ENCODE measurements around the gene TEDC2. TPM values are rescaled to one million over a fixed set of nuclear protein-coding genes. Genes with fewer than 3 reads are reported as not detected.

TEDC2 gene
- total RNA-seq, 1 donor from 2014 or later = 0.68 TPM

GRCh38 chr16:2452650-2453049 lies 7.3 kb upstream of the TEDC2 start:
- Histone ChIP-seq H3K4me3 (no peak overlapping the region), H3K4me1 (no peaks in the 10 kb centered on the region), H3K27me3 (ENCODE audit: low read depth) (no peaks in the 10 kb centered on the region), H3K9me3 (no peaks in the 10 kb centered on the region), H3K27ac (no peak overlapping the region), H3K36me3 (peaks cover 22% of the 10 kb centered on the region)
- DNase-seq (no peak), ATAC-seq (no peak)
- intact Hi-C loops (cut with DNase I) = no loop called here
- no peak for TF ChIP-seq CTCF (IDR thresholded peaks at IDR 0.05)

DNA sequence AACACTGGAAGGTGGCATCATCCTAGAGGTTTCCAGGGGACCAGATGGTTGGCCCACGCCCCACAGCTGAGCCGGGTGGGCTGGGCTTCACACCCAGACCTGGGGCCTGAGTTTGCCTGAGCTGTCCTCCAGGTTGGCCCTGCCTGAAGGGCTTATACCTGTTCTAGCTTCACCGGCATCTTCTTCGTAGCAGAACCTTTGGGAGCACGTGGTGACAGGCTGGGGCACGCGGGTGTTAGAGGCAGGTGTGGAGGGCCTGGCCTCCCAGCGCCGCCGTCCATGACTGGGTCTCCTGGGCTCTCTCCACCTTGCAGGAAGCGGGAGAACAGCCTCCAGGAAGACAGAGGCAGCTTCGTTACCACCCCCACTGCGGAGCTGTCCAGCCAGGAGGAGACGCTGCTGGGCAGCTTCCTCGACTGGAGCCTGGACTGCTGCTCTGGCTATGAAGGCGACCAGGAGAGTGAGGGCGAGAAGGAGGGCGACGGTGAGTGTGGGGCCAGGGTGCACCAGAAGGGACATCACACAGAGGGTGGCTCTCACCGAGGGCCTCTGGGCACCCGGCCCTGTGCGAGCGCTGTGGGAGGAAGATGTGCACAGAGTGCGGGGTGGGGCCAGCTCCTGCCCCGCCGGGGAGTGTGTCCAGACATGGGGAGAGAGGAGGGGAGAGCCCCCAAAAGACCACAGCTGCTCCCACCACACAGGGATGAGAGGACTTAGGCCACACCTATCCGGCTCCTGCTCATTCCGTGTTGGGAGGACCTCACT lies 4.6 kb upstream of the TEDC2 start:
- DNase-seq (no peak), ATAC-seq (no peak)
- peaks cover 12% of the 10 kb centered on the region for H3K4me1 ChIP-seq
- TF ChIP-seq CTCF (IDR thresholded peaks at IDR 0.05) = no peak
- no peak overlapping the region for H3K4me3 ChIP-seq
- H3K27me3 ChIP-seq (ENCODE audit: low read depth) = no peaks in the 10 kb centered on the region
- H3K27ac ChIP-seq = no peak overlapping the region
- peaks cover 13% of the 10 kb centered on the region for H3K36me3 ChIP-seq
- no peaks in the 10 kb centered on the region for H3K9me3 ChIP-seq
- intact Hi-C loops (cut with DNase I) = no loop called here

DNA sequence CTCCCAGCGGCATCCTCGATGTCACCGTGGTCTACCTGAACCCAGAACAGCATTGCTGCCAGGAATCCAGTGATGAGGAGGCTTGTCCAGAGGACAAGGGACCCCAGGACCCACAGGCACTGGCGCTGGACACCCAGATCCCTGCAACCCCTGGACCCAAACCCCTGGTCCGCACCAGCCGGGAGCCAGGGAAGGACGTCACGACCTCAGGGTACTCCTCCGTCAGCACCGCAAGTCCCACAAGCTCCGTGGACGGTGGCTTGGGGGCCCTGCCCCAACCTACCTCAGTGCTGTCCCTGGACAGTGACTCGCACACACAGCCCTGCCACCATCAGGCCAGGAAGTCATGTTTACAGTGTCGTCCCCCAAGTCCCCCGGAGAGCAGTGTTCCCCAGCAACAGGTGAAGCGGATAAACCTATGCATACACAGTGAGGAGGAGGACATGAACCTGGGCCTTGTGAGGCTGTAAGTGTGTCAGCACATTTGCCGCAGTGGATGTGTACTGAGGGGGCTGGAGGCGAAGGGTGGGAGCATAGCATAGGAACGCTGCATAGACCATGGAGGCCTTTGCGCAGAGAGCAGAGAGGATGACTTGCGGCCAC lies 3.3 kb upstream of the TEDC2 start:
- Histone ChIP-seq H3K4me3 (no peak overlapping the region), H3K36me3 (peaks cover 13% of the 10 kb centered on the region), H3K27ac (no peak overlapping the region), H3K9me3 (no peaks in the 10 kb centered on the region), H3K27me3 (ENCODE audit: low read depth) (no peaks in the 10 kb centered on the region), H3K4me1 (peaks cover 16% of the 10 kb centered on the region)
- no peak for ATAC-seq
- DNase-seq = no peak
- intact Hi-C loops (cut with DNase I) = no loop called here
- no peak for TF ChIP-seq CTCF (IDR thresholded peaks at IDR 0.05)

- no peak for ATAC-seq
- Histone ChIP-seq H3K27me3 (ENCODE audit: low read depth) (no peaks in the 10 kb centered on the region), H3K9me3 (no peaks in the 10 kb centered on the region), H3K4me1 (peaks cover 16% of the 10 kb centered on the region), H3K4me3 (no peak overlapping the region), H3K36me3 (peaks cover 13% of the 10 kb centered on the region), H3K27ac (no peak overlapping the region)
- intact Hi-C loops (cut with DNase I) = no loop called here
- DNase-seq = no peak
- TF ChIP-seq CTCF (IDR thresholded peaks at IDR 0.05) = no peak
Measured at GRCh38 chr16:2457267-2457666, 2.6 kb upstream of the TEDC2 start.

DNA sequence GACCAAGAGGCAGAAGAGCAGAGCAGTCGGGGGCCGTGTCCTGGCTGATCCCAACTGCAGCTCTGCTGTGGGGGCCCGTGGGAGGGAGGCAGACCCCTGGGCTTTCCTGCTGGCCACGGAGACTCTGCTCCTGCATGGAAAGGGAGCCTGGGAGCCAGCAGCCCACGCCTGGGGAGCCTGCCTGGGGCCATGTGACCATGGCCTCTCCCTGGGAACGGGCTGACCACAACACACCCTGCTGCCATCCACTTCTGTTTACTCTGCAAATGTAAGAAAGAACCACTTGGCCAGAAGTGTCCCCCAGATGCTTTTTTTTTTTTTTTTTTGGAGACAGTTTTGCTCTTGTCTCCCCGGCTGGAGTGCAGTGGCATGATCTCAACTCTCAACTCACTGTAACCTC lies 2.0 kb upstream of the TEDC2 start:
- intact Hi-C loops (cut with DNase I) = no loop called here
- H3K9me3 ChIP-seq = no peaks in the 10 kb centered on the region
- H3K36me3 ChIP-seq = peaks cover 13% of the 10 kb centered on the region
- no peaks in the 10 kb centered on the region for H3K27me3 ChIP-seq (ENCODE audit: low read depth)
- H3K4me1 ChIP-seq = peaks cover 16% of the 10 kb centered on the region
- no peak overlapping the region for H3K27ac ChIP-seq
- no peak for DNase-seq
- no peak overlapping the region for H3K4me3 ChIP-seq
- TF ChIP-seq CTCF (IDR thresholded peaks at IDR 0.05) = no peak
- peak; percentile 20 for ATAC-seq

Data from lower lobe of right lung (tissue), 2 donors.